SK-N-DZ (cell line): Measurements from ENCODE around the gene FOXN1.

Experiments
- DNase-seq: peaks from one replicate; pipeline ENCODE4 v3.0.0-alpha.2; 2015; ENCODE audit warnings: low spot score

Gene FOXN1

DNA sequence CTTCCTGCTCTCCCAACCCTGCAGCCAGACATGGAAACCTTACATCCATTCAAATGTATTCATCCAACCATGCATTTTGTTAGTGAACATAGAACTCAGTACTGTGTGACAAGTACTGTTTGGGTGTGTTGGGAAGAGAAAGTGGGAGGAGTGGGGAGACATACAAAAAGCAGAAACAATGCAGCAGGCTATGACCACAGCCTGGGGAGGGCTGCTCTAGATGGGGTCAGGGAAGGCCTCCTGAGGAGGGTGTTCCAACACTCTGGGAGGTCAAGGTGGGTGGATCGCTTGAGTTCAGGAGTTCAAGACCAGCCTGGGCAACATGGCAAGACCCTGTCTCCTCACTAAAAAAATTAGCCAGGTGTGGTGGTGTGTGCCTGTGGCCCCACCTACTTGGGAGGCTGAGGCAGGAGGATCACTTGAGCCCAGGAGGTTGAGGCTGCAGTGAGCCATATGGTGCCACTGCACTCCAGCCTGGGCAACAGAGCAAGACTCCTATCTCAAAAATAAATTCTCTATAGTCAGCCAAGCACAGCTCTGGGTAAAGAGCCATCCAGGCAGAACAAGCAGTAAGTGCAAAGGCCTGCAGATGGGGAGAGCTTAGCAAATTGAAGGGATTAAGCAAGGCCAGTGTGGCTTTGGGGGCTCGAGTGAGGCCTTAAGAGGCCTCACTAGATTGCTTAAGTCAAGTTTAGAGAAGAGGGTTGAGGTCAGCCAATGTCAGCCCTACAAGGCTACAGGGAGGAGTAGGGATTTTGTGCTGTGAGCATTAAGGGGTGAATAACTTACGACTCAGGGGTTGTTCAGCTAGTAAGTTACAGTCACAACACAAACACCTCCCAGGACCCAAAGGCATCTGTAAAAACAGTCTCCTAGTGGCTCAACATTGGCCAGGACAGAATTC lies 27.2 kb upstream of the FOXN1 start:
- no peak for DNase-seq

DNA sequence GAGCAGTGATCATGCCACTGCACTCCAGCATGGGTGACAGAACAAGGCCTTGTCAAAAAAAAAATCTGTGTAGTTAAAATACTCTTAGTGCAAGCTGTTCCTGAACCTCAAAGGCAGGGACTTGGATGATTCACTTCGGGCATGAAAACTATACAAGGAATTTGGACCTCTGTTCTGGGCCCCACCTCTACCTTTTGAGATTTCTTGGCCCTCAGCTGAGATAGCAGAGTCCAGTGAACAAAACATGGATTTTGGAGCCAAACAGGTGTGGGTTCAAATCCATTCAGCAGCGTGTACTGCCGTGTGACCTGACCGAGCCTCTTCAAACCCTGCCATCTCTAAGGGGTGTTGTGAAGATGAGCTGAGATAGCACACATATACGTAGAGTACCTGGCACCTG lies 25.9 kb upstream of the FOXN1 start:
- no peak for DNase-seq

DNA sequence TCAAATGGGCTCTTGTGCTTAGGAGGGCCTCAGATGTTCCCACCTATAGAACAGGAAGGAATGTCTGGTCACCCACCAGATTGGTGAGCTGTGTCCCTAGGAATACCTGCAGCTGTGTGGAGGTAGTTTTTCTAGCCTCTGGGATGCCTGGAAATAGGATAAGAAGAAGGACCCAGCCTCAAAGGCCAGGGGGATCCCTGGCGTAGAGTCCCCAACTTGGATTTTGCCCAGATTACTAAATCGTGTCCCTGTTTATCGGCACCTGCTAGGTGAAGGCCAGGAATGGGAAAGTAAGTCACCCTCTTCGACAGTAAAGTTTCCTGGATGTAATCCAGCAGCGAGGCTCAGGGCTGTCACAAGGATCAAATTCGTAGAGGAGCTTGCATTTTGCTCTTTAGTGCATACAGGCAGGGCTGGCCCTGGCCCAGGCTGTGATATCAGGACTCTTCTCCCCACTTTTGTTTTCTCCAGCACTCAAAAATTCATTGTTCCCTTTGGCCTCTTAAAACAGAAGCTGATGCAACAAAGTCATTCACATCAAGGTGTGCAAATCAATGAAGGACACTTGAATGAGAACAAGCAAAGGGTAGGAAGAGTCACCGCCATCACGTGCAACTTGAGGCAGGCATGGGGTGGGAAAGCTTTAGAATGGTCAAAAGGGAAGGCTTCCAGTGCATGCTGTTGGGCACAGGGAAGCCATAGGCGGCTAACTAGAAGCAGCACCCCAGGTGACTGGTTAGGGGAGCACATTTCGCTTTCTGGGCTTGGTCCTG lies 25.2 kb upstream of the FOXN1 start:
- no peak for DNase-seq

- DNase-seq: no peak
Measured at GRCh38 chr17:28482551-28483199, 23.5 kb upstream of the FOXN1 start.

DNA sequence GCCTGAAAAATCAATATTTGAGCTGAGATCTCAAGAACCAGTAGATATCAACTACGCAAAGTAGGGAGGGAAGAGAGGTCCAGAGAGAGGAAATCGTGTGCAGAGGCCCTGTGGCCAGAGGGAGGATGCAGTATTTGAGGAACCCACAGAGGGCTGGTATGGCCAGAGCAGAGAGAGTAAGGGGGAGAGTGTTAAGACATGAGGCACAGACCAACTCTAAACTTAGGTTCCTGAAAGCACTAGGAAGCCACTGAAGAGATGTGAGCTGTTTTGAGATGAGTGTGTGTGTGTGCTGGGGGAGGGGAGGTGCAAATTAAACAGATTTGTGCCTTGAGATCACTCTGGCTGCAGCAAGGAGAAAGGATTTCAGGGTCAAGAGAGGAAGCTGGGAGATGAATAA lies 21.9 kb upstream of the FOXN1 start:
- no peak for DNase-seq

DNA sequence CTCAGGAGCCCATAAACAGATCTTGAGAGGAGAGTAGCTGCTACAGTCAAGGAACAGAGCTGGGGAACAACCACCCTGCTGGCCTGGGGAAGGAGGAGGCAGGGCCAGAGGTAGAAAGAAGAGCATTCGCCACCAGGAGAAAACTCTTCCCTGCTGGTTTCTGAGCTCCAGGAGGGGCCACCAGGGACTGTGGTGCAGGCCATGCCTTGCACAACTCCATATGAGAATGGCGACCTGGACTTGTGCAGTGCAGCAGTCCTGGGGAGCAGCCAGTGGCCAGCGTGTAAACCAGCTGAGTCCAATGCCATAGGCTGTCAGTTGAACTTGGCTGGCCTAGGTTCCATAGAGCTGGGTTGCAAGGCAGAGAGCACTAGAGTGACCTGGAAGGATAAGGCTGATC lies 21.1 kb upstream of the FOXN1 start:
- no peak for DNase-seq

GRCh38 chr17:28487881-28488532 lies 18.1 kb upstream of the FOXN1 start:
- DNase-seq: no peak

DNA sequence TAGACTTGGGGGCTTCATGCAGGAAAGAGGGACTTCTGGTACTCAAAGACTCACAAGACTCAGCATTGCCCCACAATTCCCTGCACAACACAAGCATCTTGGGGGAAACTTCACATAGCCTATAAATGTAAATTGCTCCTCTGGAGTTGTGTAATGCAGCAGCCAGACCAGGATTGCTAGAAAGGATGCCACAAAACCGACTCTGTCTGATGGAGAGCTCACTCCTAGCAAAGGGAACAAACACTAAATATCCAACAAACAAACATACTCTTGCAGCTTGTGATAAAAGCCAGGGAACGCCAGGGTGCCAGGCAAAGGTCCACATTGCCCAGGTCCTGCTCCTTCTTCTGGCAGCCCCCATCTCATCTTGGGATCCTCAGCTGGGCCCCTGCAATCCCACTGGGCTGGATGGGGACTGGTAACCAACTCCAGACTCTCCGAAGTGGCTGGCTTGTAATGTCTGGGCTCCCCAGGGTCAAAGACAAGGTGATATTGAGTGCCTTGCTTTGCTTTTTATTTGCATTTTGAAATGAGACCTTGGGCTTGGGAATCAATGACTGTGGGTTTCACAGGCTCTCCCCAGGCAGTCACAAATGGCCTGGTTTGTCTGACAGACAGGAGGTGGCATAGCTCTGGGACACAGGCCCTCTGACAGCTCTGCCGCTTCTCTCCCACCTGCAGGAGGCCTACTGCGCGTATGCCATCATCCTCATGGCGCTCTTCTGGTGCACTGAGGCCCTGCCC lies 17.4 kb upstream of the FOXN1 start:
- no peak for DNase-seq

GRCh38 chr17:28491286-28491685 lies 14.9 kb upstream of the FOXN1 start:
- no peak for DNase-seq

DNA sequence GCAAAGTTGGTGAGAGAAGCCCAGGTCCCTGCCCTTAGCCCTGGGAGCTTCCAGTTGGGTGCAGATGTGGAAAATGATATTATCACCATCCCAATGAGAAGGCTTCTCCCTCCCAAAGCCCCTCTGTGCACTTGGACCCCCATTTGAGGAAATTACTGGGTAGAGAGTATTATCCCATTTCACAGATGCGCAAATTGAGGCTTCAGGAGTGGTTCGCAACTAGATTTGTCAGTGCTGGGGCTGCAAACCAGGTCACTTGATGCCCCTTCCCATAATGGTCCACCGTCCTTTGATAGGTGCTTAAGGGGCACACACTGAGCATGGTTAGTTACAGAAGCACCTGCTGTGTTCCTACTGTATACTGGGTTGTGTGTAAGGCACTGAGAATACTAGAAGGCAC lies 14.3 kb upstream of the FOXN1 start:
- no peak for DNase-seq

DNA sequence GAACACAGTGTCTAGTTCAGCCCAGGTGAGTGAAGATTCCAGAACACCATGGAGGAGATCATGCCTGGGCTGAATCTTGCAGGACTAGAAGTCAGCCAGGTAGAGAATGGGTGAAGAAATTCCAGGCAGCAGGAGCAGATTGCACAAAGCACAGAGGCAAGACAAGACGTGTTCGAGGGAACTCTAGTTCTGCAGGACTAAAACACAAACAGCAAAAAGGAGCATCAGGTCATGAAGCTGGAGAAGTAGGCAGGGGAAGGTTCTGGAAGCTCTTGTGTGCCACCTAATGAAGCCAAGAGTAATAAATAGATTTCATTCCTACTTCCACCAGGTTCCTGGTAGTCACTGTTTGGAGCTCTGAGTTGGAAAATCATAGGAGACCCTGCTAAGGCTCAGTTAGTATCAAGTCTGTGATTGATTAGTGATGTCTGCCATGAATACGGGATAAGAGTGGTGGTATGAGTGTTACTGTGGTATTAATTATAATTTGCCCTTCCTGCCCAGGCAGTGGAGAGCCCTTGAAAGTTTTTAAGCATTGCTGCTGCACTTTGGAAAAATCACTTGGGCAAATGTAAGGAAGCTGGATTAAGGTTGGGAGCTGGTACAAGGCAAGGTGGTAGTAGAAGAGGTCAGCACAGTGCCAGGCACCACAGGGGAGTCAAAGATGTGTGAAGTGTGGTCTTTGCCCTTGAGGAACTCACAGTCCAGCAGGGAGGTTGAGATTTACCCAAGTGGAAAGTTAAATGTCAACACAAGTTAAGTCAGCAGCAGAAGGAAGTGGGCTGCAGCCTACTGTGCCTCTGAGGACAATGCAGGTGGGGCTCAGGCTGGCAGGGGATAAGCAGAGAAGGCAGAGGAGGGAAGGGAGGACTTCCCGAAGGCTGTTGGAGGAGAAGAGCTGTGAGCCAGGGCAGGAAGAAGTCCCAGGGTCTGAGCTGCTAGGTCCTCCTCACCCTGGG lies 13.5 kb upstream of the FOXN1 start:
- DNase-seq: no peak

DNA sequence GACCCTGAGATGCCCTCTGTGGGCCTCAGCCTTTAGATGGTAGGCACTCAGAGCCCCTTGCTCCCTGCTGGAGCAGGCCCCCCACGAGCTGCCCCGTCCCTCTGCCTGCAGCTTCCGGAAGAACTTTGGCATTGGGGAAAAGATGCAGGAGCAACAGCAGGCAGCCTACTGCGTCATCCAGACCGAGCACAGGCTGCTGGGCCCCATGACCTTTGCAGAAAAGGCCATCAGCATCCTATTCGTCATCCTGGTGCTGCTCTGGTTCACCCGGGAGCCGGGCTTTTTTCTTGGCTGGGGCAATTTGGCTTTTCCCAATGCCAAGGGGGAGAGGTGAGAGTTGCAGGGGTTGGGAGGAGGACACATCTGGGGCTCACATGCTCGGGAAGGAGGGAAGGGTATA lies 12.7 kb upstream of the FOXN1 start:
- DNase-seq: no peak

GRCh38 chr17:28494445-28495188 lies 11.5 kb upstream of the FOXN1 start:
- peak; percentile 80 for DNase-seq

- no peak for DNase-seq
Measured at GRCh38 chr17:28495635-28496034, 10.5 kb upstream of the FOXN1 start.

- no peak for DNase-seq
Measured at GRCh38 chr17:28497931-28498330, 8.2 kb upstream of the FOXN1 start.

- DNase-seq: no peak
Measured at GRCh38 chr17:28498652-28499363, 7.3 kb upstream of the FOXN1 start.

DNA sequence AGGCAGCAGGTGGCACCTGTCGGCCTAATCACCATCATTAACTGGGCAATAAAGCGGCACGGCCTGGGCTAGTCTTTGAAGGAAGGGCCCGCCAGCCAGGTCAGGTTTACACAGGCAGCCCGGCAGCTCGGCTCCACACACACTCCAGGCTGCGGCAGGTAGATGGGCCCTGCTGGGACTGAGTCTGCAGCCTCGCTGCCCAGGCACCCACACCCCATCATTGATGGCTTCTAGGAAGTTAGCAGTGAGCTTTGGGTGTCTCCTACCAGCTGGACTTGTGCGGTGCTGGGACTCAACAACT lies 6.8 kb upstream of the FOXN1 start:
- DNase-seq: no peak

DNA sequence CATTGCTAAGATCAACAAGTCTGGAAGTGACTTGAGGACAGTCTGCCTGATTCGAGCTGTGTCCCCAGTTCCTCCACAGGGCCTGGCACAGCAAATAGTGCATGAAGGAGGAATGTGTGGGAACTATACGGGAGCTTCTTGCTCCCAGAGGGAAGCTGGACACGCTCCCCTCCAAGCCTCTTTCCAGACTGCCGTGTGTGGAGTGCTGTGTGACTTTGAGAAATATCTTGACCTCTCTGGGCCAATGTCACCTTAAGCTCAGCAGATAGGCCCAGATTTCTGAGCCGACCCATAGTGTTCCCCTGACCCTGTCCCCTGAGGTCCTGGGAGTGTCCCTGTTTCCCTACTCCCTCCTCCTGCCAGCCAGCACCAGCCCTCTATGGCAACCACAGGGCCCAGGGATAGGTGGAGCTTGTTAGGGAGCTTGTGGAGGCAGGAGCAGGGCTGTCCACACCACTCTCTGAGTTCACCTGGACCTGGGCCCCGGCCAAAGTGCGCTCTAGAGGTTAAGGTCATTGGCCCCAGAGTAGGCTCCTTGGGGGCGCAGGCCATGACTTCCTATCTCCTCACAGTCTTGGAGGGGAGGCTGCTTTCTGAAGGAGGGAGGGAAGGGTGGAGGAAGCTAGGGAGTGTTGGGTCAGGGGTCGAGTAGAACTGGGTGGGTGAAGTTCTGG lies 6.3 kb upstream of the FOXN1 start:
- no peak for DNase-seq
